ENCODE measurements around the gene SLC35F4. TPM values are rescaled to one million over a fixed set of nuclear protein-coding genes. Genes with fewer than 3 reads are reported as not detected.
A peak's percentile ranks its signal among the peaks of the same experiment; 100 is the strongest.
"Not testable (repeated sequence)": the region's sequence is repeated elsewhere in the genome, so short reads cannot be mapped to it uniquely, and the experiment has no call there.

SLC35F4 gene
- total and polyA plus RNA-seq, 8 donors: 0.16 to 1.9 (median 0.36) TPM; not detected in 4

DNA sequence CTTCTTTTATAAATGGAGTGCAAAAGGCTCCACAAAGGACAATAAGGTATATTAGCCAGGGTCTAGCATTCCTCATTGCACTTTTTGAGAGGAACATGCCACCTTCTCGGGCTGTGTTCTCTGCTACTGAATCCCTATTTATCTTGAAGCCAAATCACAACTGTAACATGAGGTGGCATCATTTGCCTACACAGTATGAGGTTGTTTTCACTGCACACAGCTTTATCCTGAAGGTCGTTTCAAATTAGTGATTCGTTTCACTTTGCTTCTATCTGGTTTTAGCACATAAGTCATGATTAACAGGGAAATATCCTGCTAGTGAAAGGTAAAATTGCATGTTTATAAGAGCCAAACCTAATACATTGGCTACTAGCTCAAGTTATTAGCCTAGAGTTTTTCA lies 153.8 kb downstream of the SLC35F4 start:
- Histone ChIP-seq H3K9me3 (no peaks in the 10 kb centered on the region), H3K4me3 (no peak overlapping the region), H3K4me1 (no peaks in the 10 kb centered on the region), H3K27me3 (no peaks in the 10 kb centered on the region), H3K27ac (no peak overlapping the region), H3K36me3 (no peaks in the 10 kb centered on the region)
- TF ChIP-seq, protein P1, sequence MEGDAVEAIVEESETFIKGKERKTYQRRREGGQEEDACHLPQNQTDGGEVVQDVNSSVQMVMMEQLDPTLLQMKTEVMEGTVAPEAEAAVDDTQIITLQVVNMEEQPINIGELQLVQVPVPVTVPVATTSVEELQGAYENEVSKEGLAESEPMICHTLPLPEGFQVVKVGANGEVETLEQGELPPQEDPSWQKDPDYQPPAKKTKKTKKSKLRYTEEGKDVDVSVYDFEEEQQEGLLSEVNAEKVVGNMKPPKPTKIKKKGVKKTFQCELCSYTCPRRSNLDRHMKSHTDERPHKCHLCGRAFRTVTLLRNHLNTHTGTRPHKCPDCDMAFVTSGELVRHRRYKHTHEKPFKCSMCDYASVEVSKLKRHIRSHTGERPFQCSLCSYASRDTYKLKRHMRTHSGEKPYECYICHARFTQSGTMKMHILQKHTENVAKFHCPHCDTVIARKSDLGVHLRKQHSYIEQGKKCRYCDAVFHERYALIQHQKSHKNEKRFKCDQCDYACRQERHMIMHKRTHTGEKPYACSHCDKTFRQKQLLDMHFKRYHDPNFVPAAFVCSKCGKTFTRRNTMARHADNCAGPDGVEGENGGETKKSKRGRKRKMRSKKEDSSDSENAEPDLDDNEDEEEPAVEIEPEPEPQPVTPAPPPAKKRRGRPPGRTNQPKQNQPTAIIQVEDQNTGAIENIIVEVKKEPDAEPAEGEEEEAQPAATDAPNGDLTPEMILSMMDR (IDR thresholded peaks at IDR 0.05): no peak
- ATAC-seq: peak in 1 of 4 donors; percentile 29
- intact Hi-C loops (cut with DNase I): no loop called here
- 11 to 17% methylated on average over 3 of the region's 3 CpGs for WGBS, 2 donors
- FAIRE-seq: no peak
- DNase-seq: no peak

DNA sequence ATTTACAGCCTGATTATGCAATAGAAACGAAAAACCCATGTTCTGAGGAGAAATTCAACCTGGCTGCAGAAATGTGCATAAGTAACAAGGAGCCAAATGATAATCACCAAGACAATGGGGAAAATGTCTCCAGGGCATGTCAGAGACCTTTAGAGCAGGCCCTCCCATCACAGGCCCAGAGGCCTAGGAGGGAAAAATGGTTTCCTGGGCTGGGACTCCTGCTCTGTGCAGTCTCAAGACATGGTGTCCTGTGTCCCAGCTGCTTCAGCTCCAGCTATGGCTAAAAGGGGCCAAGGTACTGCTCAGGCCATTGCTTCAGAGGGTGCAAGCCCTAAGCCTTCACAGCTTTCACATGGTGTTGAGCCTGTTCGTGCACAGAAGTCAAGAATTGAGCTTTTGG lies 156.0 kb downstream of the SLC35F4 start:
- WGBS, 2 donors: 47 to 65% methylated on average over 2 of the region's 2 CpGs
- FAIRE-seq (no peak), DNase-seq (no peak), ATAC-seq (no peak)
- H3K9me3 ChIP-seq: no peaks in the 10 kb centered on the region
- H3K4me1 ChIP-seq: no peaks in the 10 kb centered on the region
- intact Hi-C loops (cut with DNase I): no loop called here
- H3K4me3 ChIP-seq: no peak overlapping the region
- H3K27me3 ChIP-seq: no peaks in the 10 kb centered on the region
- H3K27ac ChIP-seq: no peak overlapping the region
- H3K36me3 ChIP-seq: no peaks in the 10 kb centered on the region
- TF ChIP-seq, protein P1 (IDR thresholded peaks at IDR 0.05): no peak

DNA sequence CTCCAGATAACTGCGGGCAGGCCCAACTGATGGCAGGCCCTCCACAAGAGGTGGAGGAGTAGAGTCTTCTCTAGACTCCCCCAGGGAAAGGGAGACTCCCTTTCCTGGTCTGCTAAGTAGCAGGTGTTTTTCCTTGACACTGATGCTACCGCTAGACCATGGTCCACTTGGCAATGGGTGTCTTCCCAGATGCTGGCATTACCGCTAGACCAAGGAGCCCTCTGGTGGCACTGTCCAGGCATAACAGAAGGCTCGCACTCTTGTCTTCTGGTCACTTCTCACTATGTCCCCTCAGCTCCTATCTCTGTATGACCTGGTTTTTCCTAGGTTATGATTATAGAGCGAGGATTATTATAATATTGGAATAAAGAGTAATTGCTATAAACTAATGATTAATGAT lies 156.8 kb downstream of the SLC35F4 start:
- H3K27me3 ChIP-seq; H3K36me3 ChIP-seq; H3K4me1 ChIP-seq; intact Hi-C loops (cut with DNase I); H3K9me3 ChIP-seq; FAIRE-seq; H3K27ac ChIP-seq; H3K4me3 ChIP-seq; ATAC-seq; DNase-seq: not testable (repeated sequence)
- 87 to 94% methylated on average over 5 of the region's 5 CpGs for WGBS, 2 donors

DNA sequence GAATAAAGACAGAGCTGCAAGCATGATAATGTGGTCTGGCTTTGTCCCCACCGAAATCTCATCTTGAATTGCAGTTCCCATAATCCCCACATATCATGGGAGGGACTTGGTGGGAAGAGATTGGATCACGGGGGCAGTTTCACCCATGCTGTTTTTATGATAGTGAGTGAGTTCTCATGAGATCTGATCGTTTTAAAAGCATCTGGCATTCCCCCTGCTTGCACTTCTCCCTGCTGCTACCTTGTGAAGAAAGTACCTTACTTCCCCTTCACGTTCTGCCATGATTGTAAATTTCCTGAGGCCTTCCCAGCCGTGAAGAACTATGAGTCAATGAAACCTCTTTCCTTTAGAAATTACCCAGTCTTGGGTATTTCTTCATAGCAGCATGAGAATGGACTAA lies 158.7 kb downstream of the SLC35F4 start:
- no peak for ATAC-seq

DNA sequence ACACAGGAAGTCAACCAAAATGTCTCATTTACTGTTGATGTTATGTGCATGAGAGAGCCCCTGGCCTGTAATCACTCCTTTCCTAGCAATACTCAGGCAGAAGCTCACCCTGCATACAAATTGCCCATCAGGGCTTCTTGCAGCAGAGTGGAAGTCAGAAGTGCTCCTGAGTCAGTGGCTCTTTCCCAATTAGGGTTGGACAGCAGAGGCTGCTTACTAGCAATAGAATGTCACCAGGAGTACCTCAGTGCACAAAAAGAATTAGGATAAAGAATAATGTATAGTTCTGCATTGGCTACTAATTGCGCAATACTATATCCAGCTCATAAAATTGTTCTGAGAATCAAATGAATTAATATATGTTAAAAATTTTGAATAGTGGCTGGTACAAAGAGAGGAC lies 161.1 kb downstream of the SLC35F4 start:
- no peaks in the 10 kb centered on the region for H3K4me1 ChIP-seq
- TF ChIP-seq, protein P1 (IDR thresholded peaks at IDR 0.05): no peak
- ATAC-seq (peak in 1 of 4 donors; percentile 43), FAIRE-seq (no peak), DNase-seq (no peak)
- no peaks in the 10 kb centered on the region for H3K27me3 ChIP-seq
- intact Hi-C loops (cut with DNase I): no loop called here
- H3K36me3 ChIP-seq: no peaks in the 10 kb centered on the region
- no peaks in the 10 kb centered on the region for H3K9me3 ChIP-seq
- WGBS, 2 donors: 96 to 98% methylated on average over 1 of the region's 1 CpG
- no peak overlapping the region for H3K4me3 ChIP-seq
- no peak overlapping the region for H3K27ac ChIP-seq

More for the DNA sequence above, 158.7 kb downstream of the SLC35F4 start:
- FAIRE-seq: no peak
- intact Hi-C loops (cut with DNase I): no loop called here
- Histone ChIP-seq H3K9me3 (no peaks in the 10 kb centered on the region), H3K36me3 (no peaks in the 10 kb centered on the region), H3K4me3 (no peak overlapping the region), H3K27ac (no peak overlapping the region), H3K27me3 (no peaks in the 10 kb centered on the region), H3K4me1 (no peaks in the 10 kb centered on the region)
- TF ChIP-seq, protein P1 (IDR thresholded peaks at IDR 0.05): no peak
- DNase-seq: no peak
- WGBS, 2 donors: 49 to 53% methylated on average over 5 of the region's 5 CpGs

All from pancreas (tissue), 10 donors.